ENCODE data around the gene MINDY2.

The MINDY2 gene

DNA sequence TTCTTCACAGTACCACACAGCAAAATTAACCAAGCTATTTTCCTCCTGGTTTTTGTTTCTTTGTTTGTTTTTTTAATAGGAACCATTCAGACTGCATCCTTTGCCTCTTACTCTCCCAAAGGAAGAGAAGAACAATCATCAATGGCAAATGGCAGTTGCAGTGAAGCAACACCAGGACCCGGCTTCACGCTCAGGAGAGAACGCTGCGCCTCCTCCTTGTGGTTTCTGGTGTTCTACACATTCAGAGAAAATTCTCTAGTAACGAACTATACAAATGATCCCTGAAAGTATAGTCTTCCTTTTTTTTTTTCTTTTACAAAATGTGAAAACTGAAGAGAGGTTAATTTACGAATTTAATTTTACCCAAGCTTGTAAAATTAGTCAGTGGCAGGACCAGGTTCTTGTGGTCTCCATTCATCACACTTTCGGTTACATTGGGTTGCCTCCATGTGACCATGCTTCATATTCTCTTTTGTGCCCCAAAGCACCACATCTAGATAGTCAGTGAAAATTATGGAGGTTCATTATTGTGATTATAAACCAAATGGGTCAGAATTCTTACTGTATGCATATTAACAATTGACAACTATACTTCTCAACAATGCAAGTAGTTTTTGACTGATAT lies 10.6 kb upstream of the MINDY2 start:
- Histone ChIP-seq H2AFZ (ENCODE audit: low read depth, low read length) (no peak overlapping the region), H3K9ac (ENCODE audit: low read depth, low read length) (no peak overlapping the region), H3K9me3 (ENCODE audit: insufficient read depth, low read length, severe bottlenecking) (peaks cover 9% of the 10 kb centered on the region), H3K79me2 (ENCODE audit: insufficient read depth, low read length) (no peaks in the 10 kb centered on the region), H3K4me2 (ENCODE audit: insufficient read depth, low read length) (no peak overlapping the region), H4K20me1 (ENCODE audit: insufficient read depth, low read length) (no peaks in the 10 kb centered on the region), H3K4me3 (ENCODE audit: low read depth in 1 of 2, low read length in 2 of 2) (no peak overlapping the region), H3K4me1 (ENCODE audit: insufficient read depth, low read length) (no peaks in the 10 kb centered on the region), H3K36me3 (ENCODE audit: insufficient read depth, low read length) (no peaks in the 10 kb centered on the region), H3K27me3 (ENCODE audit: insufficient read depth, low read length, poor library complexity) (no peaks in the 10 kb centered on the region), H3K27ac (ENCODE audit: low read length) (no peak overlapping the region)
- TF ChIP-seq, protein P1, sequence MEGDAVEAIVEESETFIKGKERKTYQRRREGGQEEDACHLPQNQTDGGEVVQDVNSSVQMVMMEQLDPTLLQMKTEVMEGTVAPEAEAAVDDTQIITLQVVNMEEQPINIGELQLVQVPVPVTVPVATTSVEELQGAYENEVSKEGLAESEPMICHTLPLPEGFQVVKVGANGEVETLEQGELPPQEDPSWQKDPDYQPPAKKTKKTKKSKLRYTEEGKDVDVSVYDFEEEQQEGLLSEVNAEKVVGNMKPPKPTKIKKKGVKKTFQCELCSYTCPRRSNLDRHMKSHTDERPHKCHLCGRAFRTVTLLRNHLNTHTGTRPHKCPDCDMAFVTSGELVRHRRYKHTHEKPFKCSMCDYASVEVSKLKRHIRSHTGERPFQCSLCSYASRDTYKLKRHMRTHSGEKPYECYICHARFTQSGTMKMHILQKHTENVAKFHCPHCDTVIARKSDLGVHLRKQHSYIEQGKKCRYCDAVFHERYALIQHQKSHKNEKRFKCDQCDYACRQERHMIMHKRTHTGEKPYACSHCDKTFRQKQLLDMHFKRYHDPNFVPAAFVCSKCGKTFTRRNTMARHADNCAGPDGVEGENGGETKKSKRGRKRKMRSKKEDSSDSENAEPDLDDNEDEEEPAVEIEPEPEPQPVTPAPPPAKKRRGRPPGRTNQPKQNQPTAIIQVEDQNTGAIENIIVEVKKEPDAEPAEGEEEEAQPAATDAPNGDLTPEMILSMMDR (IDR thresholded peaks at IDR 0.05; ENCODE audit: borderline replicate concordance, extremely low read depth, low read length, poor library complexity, severe bottlenecking): no peak
- no peak for TF ChIP-seq EZH2 (IDR thresholded peaks at IDR 0.05; ENCODE audit: borderline replicate concordance, low read depth, low read length, severe bottlenecking)
- ATAC-seq (ENCODE audit: insufficient read depth, low read depth) (no peak), DNase-seq (no peak)

DNA sequence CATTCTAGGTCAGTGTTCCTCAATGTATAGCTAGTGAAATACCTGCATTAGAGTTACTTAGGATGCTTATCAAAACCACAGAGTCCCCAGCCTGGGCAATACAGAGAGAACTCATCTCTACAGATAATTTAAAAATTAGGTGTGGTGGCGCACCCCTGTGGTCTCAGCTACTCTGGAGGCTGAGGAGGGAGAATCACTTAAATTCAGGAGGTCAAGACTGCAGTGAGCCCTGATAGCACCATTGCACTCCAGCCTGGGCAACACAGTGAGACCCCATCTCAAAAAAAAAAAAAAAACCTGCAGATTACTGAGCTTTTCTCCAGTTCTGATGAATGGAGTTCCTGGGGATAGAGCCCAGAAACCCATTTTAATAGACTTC lies 10.1 kb upstream of the MINDY2 start:
- H3K4me3 ChIP-seq (ENCODE audit: low read depth in 1 of 2, low read length in 2 of 2): no peak overlapping the region
- no peak for TF ChIP-seq EZH2 (IDR thresholded peaks at IDR 0.05; ENCODE audit: borderline replicate concordance, low read depth, low read length, severe bottlenecking)
- TF ChIP-seq, protein P1 (IDR thresholded peaks at IDR 0.05; ENCODE audit: borderline replicate concordance, extremely low read depth, low read length, poor library complexity, severe bottlenecking): peak; percentile 34
- H3K36me3 ChIP-seq (ENCODE audit: insufficient read depth, low read length): no peaks in the 10 kb centered on the region
- H3K9ac ChIP-seq (ENCODE audit: low read depth, low read length): no peak overlapping the region
- H3K79me2 ChIP-seq (ENCODE audit: insufficient read depth, low read length): no peaks in the 10 kb centered on the region
- H3K4me1 ChIP-seq (ENCODE audit: insufficient read depth, low read length): no peaks in the 10 kb centered on the region
- H2AFZ ChIP-seq (ENCODE audit: low read depth, low read length): no peak overlapping the region
- H3K4me2 ChIP-seq (ENCODE audit: insufficient read depth, low read length): no peak overlapping the region
- ATAC-seq (ENCODE audit: insufficient read depth, low read depth) (no peak), DNase-seq (no peak)
- H4K20me1 ChIP-seq (ENCODE audit: insufficient read depth, low read length): no peaks in the 10 kb centered on the region
- H3K9me3 ChIP-seq (ENCODE audit: insufficient read depth, low read length, severe bottlenecking): peaks cover 9% of the 10 kb centered on the region
- H3K27ac ChIP-seq (ENCODE audit: low read length): no peak overlapping the region
- H3K27me3 ChIP-seq (ENCODE audit: insufficient read depth, low read length, poor library complexity): no peaks in the 10 kb centered on the region

DNA sequence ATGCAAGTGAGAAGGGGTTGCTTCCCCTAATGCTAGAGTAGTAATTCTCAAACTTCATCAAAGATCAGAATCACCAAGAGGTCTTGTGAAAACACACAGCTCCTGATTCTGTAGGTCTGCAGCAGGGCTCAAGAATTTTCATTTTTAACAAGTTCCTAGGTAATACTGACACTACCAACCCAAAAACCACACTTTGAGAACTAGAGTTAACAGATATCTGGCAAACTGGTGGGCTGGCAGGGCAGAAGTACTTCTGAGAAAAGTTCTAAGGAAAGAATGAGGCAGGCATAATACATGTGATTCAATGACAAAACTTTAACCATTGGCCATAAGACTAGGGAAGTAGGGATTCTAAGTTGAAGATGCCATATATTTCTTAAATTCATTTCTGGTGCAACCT lies 8.8 kb upstream of the MINDY2 start:
- Histone ChIP-seq H3K9me3 (ENCODE audit: insufficient read depth, low read length, severe bottlenecking) (peaks cover 9% of the 10 kb centered on the region), H3K79me2 (ENCODE audit: insufficient read depth, low read length) (no peaks in the 10 kb centered on the region), H3K36me3 (ENCODE audit: insufficient read depth, low read length) (no peaks in the 10 kb centered on the region), H3K27ac (ENCODE audit: low read length) (no peak overlapping the region), H2AFZ (ENCODE audit: low read depth, low read length) (no peak overlapping the region), H3K4me1 (ENCODE audit: insufficient read depth, low read length) (no peaks in the 10 kb centered on the region), H3K4me3 (ENCODE audit: low read depth in 1 of 2, low read length in 2 of 2) (no peak overlapping the region), H3K4me2 (ENCODE audit: insufficient read depth, low read length) (no peak overlapping the region), H3K9ac (ENCODE audit: low read depth, low read length) (no peak overlapping the region), H4K20me1 (ENCODE audit: insufficient read depth, low read length) (no peaks in the 10 kb centered on the region), H3K27me3 (ENCODE audit: insufficient read depth, low read length, poor library complexity) (no peaks in the 10 kb centered on the region)
- TF ChIP-seq, protein P1 (IDR thresholded peaks at IDR 0.05; ENCODE audit: borderline replicate concordance, extremely low read depth, low read length, poor library complexity, severe bottlenecking): no peak
- TF ChIP-seq EZH2 (IDR thresholded peaks at IDR 0.05; ENCODE audit: borderline replicate concordance, low read depth, low read length, severe bottlenecking): no peak
- ATAC-seq (ENCODE audit: insufficient read depth, low read depth): no peak
- DNase-seq: no peak
